Measurements from ENCODE around the gene MTFMT.

DNA sequence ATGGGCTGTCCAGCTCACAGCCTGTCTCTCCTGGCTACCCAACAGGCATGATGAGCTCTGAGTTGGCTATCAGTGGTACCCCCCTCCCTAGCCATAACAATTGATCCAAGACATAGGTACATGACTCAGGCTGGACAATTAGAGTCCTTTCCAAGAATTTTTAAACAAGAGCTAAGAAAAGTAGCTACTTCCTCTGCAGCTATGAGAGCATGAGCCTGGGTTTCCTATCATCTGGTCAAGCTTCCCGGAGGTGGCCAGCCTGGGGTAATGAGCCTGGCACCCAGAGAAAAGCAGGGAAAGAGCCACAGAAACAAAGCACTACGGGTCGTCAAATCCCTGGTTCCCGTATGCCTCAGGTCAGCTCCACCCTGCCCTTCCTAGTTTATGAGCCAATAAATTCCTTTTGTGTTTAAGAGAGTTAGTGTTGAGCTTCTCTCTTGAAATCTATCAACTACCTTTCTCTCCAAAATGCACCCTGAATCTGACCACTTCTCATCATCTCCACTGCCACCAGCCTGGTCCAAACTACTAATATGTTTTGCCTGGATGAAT, 13.4 kb upstream of the MTFMT start:
- TF ChIP-seq, protein P1, sequence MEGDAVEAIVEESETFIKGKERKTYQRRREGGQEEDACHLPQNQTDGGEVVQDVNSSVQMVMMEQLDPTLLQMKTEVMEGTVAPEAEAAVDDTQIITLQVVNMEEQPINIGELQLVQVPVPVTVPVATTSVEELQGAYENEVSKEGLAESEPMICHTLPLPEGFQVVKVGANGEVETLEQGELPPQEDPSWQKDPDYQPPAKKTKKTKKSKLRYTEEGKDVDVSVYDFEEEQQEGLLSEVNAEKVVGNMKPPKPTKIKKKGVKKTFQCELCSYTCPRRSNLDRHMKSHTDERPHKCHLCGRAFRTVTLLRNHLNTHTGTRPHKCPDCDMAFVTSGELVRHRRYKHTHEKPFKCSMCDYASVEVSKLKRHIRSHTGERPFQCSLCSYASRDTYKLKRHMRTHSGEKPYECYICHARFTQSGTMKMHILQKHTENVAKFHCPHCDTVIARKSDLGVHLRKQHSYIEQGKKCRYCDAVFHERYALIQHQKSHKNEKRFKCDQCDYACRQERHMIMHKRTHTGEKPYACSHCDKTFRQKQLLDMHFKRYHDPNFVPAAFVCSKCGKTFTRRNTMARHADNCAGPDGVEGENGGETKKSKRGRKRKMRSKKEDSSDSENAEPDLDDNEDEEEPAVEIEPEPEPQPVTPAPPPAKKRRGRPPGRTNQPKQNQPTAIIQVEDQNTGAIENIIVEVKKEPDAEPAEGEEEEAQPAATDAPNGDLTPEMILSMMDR (IDR thresholded peaks at IDR 0.05), result no peak
- TF ChIP-seq POLR2A (IDR thresholded peaks at IDR 0.05), result no peak

Data from adrenal gland (tissue), 5 donors.